RKO (cell line): ENCODE measurements around the gene TMEM131.

Experiments used
- DNase-seq: peaks from one replicate; pipeline ENCODE4 v3.0.0-alpha.2; 2016; ENCODE audit warnings: low spot score

The TMEM131 gene

DNA sequence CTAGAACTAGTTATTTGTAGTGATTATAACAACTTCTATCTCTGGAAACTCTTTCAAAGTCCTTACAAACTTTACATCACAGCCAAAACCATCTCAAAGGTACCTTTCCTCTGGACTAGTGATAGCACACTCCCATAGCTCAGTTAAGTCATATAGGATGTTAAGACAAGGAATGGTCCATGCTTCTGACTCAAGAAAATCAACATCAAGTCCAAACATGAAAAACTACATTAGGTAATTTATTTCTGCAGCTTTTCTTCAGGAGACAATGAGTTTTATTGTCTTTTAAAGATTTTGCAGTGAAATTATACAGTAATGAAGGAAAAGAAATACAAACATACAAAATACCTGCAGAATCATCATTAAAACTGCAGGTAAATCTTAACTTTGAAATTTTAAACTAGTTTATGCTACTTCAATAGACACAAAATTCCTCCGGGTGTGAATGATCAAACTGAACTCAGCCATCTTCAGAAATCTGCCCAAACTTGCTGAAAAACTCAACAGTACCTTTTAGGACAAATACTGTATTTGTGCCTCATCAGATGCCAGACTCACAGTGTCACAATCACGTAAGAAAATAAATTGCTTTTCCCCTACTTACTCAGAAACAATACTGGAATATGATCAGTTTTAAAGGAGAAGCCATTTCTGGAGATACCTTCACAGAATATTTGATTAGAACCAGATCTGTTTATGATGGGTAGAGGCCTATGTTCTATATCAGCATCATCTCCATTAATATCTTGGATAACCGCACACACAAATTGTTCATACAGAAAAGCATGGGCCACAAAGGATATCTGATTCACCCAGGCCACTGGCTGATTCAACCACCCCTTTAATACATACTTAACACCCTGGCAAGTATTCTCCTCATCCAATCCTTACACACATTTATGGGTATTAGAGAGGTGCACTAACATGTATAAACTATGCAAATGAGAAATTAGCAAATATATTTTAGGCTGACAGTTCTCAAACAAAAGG is 2.6 kb downstream of the TMEM131 start:
- peak; percentile 63 for DNase-seq

DNA sequence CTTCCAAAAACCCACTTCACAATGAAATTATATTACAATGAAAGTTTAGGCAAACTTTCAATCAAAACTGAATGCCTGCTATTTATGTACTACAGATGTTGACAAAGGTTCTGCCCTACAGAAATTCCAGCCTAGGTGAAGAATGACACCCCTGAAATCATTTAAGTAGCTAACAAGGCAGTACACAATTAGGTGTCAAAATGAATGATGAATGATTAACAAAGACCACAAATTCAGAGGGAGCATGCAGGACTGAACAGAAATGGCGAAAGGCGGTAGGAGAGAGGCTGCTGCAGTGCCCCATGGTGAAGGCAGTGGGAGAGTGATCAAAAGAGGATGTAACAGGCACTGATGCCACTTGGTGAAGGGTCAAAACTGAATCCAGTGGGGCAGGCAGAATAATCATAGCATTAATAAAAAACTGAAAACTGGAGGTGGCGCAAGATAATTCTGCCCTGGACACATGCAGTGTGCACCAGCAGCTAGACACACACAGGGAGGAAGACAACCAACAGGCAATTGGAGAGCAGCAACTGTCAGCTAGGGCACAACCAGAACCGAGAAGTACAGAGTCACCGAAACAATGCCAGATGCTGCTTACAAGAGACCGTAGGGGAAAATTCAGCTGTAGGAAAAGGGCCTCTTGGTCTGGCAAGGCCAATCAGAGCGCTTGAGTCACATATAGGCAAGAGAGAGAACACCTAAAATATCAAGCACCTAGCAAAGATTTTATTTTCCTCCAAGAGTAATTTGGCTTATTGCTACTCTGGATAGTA is 4.5 kb downstream of the TMEM131 start:
- no peak for DNase-seq

DNA sequence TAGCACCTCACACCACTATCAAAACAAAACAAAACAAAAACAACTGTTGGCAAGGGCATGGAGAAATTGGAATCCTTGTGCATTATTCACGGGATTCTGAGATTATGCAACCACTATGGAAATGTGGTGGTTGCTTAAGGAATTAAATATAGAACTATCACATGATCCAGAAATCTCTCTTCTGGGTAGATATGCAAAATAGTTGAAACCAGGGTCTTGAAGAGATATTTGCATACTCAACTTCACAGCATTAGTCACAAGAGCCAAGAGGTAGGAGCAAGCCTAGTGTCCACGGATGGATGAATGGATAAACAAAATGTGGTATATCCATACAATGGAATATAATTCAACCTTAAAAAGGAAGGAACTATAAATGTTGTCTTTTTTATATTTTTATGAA is 7.0 kb downstream of the TMEM131 start:
- DNase-seq, result no peak

DNA sequence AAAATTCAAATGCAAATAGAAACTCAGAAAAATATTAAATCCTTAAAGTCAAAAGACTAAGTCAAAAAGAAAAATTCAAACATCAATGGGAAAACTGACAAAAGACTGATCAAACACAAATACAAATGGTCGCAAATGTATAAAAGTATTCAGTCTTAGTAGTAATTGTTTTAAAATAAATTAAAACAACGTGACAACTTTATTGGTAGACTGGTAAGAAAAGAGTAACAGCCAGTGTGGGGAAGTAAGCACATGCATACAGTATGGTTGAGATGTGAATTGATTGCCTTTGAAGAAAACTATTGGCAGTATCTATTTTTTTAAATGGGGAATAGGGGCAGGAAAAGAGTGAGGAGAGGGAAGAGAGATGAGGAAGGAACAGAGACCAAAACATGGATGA is 9.8 kb downstream of the TMEM131 start:
- DNase-seq, result no peak

DNA sequence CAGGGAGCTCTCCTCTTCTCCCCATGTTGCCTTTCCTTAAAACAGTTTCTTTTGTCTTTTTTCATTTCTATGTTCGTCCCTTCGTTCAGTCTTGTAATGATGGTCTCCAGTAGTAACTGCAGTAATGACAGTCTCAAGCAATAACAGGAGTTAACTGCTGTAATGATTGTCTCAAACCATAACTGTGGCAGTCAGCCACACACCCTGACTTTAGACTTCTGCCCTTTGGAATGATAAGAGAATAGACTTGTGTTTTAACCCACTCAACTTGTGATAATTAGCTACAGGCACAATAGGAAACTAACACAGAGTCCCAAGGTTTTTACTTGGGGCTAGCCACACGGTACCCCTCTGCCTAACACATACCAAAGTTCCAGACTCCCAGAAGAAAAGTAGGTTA is 12.1 kb downstream of the TMEM131 start:
- DNase-seq, result no peak

DNA sequence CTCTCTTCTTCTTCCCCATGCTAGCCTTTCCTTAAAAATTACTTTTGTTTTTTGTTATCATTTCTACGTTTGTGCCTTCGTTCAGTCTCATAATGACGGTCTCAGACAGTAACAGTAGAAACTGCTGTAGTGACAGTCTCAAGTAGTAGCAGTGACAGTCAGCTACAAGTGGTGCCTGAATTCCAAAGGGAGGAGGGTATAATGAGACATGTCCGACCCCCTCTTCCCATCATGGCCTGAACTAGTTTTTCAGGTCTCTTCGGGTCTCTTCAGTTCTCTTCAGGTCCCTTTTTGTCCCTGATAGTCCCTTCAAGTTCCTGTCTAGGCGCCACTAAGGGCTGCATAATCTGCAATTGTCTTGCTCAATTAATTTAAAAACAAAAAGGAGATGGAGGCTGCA is 12.6 kb downstream of the TMEM131 start:
- no peak for DNase-seq

DNA sequence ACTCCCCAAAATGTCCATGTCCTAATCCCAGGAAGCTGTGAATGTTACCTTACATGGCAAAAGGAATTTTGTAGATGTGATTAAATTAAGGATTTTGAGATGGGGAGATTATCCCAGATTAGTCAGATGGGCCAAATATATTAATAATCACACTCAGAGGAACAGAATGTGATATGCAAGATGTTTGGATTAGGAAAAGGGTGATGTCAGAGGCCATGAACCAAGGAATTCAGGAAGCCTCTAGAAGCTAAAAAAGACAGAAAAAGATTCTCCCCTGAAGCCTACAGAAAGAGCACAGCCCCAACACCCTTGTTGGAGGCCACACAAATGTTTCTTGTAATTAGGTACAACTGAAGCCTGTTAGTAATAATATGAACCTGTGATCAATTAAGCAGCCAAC is 13.1 kb downstream of the TMEM131 start:
- DNase-seq, result no peak

DNA sequence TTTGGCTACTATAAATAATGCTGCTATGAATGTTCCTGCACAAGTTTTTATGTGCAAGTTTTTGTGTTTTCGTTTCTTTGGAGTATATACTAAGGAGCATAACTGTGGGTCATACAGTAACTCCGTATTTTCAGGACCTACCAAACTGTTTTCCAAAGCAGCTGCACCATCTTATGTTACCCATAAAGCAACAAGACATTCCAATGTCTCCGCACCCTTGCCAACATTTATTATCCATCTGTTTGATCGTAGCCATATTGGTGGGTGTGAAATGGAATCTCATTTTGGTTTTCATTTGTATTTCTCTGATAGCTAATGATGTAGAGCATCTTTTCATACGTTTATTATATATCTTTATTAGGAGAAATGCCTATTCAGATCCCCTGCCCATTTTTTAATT is 13.8 kb downstream of the TMEM131 start:
- no peak for DNase-seq

DNA sequence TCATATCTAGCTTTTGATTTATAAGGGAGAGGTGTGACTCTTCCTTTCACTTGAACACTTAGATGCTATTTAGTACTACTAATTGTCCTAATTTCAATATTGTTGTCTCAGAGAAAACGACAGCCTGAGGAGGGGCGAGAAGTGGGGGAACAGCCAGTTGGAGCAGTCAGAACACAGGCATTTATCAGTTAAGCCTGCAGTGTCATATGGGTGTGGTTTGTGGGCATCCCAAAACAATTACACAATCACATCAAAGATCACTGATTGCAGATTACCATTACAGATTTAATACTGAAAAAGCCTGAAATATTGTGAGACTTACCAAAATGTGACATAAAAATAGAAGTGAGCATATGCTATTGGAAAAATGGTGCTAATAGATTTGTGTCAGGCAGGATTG is 15.8 kb downstream of the TMEM131 start:
- DNase-seq, result no peak

DNA sequence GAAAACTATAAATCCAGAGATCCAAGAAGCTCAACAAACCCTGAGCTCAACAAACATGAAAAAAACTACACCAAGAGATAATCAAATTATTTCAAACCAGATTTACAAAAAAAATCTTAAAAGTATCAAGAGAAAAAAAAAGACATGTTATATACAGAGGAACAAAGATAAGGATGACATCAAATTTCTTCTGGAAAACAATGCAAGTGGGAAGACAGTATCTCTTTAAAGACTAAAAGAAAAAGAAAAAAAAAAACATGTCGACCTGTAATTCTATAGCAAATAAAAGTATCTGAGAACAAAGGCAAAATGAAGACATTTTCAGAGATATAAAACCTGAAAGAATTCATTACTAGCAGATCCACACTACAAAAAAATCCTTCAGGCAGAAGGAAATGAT is 21.3 kb downstream of the TMEM131 start:
- DNase-seq, result no peak

DNA sequence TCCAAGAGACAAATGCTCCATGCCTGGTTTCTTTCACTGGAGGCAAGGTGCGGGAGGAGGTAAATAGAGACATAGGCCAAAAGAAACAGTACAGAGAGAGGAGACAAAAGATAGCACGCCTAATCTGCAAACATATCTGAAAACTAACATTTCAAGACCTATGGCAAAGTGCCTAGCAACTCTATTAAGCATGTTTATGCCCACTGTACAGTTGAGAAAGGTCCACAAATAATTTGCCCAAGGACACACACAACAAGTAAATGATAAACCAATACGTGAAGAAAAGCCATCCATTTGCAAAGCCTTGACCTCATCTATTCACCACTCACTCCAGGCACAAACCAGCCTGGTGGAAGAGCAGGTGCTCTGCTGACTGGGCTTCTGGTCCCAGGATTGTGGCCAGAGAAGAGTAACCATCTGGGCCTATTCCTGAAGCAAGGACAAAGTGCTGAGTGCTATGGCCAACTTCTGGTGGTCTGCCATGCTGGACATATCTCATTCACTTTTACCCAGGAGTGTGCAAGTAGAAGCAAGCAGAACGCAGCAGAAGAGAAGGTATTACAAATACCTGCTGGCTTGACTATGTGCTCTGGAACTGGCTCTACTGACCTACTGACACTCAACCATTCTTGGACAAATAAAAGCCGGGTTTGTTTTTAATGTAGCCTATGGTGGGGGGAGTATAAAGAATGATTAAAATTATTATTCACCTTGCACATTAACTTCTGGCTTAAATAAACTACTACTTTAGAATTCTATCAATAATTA is 25.3 kb downstream of the TMEM131 start:
- DNase-seq, result no peak

DNA sequence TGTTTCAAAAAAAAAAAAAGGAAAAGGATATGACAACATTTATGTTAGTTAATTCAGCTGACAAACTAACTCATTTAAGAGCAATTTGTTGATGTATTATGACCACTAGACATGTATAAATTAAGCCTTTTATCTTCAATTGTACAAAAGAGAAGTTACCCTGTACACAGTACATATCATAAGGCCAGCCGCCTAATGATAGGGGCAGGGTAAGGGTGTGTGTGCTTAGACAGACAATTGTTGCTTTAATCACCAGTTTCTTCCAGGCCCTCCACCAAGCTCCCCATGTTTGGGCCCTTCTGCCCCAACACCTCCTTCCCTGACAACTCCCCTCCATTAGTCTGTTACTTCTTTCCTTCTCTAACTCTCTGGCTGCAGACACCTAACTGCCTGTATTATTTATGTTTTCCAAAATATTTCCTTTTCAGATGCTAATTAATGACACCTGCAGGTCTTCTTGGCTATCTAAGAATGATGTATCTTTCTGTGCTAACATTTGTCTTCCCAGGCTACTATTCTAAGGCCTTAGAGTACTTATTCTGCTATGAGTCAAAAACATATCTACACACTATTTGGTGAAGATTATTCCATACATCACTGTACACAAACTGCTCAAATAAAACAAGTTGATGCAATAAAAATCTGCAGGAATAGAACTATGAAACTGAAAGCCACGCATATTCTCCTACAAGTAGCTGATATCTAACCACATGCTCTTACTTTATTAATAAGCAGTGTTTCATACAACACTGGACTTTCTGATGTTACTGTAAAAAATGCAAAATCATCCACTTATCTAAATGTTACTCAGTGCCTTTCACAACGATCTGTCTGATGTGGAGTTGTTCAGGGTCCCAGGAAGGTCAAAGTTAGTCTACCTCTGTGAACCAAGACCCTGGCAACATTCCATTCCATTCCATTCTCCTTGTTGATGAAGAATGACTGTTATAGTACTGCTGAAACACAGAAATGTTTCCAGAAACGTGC is 26.4 kb downstream of the TMEM131 start:
- DNase-seq, result no peak

DNA sequence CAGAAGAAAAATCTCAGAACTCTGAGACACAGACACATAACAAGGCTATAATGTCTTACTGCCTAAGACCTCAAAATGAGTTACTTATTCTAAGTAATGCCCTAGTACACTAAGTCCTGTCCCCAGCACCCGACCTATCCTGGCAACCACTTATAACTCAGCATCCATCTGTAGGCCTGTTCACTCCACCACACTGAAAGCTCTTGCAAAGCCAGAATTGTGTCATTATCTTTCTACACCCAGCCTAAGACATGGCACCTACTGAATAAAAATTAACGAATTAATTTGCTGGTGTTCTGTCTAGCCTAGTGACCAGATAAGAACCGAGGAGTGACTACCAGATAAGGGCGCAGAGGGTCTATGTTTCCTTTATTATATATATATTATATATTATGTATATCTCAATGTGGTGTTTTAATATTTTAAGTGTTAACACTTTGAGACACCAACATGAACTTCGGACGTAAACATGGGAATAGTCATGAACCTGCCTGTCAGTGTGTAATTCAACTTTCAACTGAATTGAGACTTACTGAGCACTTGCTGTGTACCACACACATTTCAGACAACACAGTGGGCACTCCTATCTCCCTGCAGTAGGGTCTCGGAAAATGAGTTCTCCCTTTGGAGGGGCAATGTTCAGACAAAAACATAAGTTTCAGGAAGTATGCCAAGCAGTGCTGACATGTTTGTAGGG is 27.7 kb downstream of the TMEM131 start:
- no peak for DNase-seq

DNA sequence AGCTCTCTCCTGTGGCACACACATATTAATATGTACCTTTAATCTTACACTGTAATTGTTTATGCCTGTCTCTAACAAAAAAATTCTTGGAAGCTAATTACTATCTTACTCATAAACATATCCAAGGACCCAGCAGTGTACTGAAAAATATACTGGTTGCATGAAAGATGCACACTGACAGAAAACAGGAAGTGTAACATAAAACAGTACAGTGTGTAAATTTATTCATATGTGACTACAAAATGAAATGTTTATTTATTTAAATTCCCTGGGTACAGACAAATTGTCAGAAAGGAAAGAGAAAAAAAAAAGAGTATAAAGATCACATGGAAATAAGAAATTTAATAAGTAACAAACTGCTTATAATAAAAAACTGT is 28.5 kb downstream of the TMEM131 start:
- DNase-seq, result no peak

DNA sequence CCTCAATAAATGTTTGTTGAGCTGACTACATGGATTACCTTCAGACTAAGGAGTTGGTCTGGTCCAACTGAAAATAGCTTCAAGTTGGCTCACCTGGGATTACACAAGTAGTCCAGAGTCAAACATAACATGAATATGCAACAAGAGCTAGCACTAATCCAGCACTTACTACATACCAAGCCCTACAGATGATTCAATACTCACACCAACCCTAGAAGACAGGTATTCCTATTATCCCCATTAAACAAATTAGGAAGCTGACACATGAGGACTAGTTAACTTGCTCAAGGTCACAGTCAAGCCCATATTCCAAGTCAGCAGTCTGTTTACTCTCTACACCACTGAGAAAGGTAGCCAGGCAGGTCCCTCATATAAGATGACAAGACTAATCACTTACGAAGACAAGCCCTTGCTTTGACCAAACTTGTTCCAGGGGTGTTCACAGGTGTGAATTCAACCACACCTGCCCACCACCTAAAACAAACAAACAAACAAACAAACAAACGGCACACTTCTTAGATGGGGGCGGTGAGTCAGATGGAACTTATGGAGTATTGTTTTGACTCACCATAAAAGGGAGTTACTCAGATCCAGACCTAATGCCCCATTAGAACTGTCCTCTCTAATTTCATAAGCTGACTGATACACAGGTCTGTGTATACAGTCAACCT is 29.1 kb downstream of the TMEM131 start:
- DNase-seq, result peak; percentile 16

DNA sequence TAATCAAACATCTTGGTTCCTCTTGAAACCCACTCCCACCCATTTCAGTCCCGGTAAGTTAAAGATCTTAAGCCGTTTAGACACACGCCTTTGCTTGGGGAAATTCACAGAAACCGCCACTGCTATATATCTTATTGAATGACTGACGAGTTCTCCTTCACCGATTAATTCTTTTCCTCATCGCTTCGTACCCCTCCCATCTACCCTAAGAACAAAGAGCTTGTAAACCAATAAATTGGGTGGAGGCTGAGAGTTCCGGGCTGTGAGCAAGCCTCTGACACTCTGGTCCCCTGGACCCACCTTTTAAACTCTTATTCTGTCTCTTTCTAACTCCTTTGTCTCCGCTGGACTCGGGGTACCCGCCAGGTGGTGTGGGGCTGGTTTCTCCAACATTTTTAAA is 30.6 kb downstream of the TMEM131 start:
- DNase-seq, result no peak

DNA sequence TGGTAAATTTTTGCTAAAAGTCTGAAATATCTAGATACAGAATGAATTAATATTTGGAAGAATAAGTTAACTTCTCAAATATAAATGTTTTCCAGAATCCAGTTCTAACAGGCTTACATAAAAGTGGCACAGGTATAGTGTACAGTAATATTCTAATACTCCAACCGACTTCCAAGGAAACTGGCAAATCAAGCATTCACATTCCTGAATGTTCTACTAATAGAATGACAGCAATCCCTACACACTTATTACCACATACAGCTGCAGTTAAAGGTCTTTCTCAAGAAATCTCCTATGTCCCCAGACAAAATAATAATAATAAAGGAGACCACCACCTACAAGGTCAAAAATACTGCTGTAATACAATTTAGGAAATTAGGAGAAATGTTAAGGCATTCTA is 31.9 kb downstream of the TMEM131 start:
- DNase-seq, result no peak

DNA sequence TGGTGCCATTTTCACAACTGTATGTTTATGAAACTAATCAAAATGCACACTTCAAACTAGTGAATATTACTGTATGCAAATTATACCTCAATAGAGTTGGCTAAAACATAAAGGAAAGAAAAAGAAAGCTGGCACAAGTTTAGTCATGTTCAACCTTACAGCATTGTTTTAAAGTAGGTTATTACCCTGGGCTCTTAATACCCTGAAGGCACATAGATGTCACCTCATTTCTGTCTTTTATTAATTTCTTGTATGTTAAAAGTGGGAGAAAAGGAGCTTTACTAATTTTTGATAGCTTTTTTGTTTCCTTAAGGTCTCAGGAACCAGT is 32.7 kb downstream of the TMEM131 start:
- no peak for DNase-seq

DNA sequence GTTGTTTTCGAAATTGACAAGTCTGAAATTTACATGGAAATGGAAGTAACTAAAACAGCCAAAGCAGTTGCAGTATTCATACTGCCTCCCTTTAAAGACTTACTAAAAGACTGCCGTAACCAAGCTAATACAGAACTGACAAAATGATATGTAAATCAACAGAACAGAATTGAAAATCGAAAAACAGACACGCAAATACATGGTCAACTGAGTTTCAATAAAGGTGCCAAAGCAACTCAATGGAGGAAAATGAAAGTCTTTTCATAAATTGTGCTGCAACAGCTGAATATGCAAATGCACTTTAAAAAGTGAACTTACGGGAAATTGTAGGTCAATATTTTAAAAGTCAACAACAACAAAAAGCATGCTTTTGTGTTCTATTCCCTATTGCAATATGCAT is 34.2 kb downstream of the TMEM131 start:
- no peak for DNase-seq

DNA sequence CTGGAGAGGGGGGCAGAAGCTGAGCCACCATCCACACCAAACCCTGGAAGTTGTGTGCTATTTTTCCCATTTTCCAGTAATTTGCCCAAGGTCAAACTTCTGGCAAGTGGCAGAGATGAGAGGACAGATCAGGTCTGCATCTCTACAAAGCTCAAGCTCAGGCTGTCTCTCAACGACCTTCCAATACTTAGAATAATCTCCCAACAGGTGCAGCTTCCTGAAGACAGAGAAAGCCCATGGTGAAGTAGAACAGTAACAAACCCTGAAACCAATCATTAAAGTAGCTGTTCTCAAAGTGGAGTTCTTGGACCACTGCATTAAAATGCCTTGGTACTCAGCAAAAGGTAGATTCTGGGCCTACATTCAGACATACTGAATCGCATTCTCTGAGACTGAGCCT is 37.6 kb downstream of the TMEM131 start:
- no peak for DNase-seq
